HEK293T (cell line): ENCODE data around the gene CRTAC1.

ENCODE experiments used
- CTCF ChIA-PET: fragments of 350-600 bp; formaldehyde crosslinking; extraction: SDS; loops from one replicate; lab custom pipeline; 2021; ENCODE audit warnings: antibody characterized with exemption, inconsistent platforms; lab: Yijun Ruan, JAX
- POLR2A ChIA-PET: fragments of 350-600 bp; formaldehyde crosslinking; extraction: SDS; loops from one replicate; lab custom pipeline; 2020; ENCODE audit warnings: antibody characterized with exemption, inconsistent platforms; lab: Yijun Ruan, JAX
- DNase-seq: peaks from one replicate; pipeline ENCODE4 v3.0.0; 2012; ENCODE audit warnings: mixed read lengths; ENCODE audit errors: extremely low spot score
- ARNT ChIP-seq: fragments of 450-650 bp; IDR thresholded peaks from 2 replicates; pipeline ENCODE4 v1.6.1; 2017; ENCODE audit warnings: mild to moderate bottlenecking
- BHLHE40 ChIP-seq: fragments of 450-650 bp; IDR thresholded peaks from 2 replicates; pipeline ENCODE4 v1.6.1; 2016; ENCODE audit warnings: mild to moderate bottlenecking, moderate library complexity, borderline replicate concordance
- CTBP1 ChIP-seq: fragments of 450-650 bp; IDR thresholded peaks from 2 replicates; pipeline ENCODE4 v1.6.1; 2016; ENCODE audit warnings: borderline replicate concordance
- ELF4 ChIP-seq: fragments of 450-650 bp; IDR thresholded peaks from 2 replicates; pipeline ENCODE4 v1.6.1; 2017; ENCODE audit warnings: antibody characterized with exemption
- FOXA1 ChIP-seq: fragments of 450-650 bp; IDR thresholded peaks from 2 replicates; pipeline ENCODE4 v1.6.1; 2016; ENCODE audit warnings: mild to moderate bottlenecking
- FOXK2 ChIP-seq: fragments of 450-650 bp; IDR thresholded peaks from 2 replicates; pipeline ENCODE4 v1.6.1; 2016; ENCODE audit warnings: mild to moderate bottlenecking
- FOXM1 ChIP-seq: fragments of 450-650 bp; IDR thresholded peaks from 2 replicates; pipeline ENCODE4 v1.6.1; 2017; ENCODE audit warnings: mild to moderate bottlenecking, borderline replicate concordance
- HDGF ChIP-seq: fragments of 450-650 bp; IDR thresholded peaks from 2 replicates; pipeline ENCODE4 v1.6.1; 2017; ENCODE audit warnings: antibody characterized with exemption, borderline replicate concordance
- L3MBTL2 ChIP-seq: fragments of 450-650 bp; conservative IDR thresholded peaks from 2 replicates; pipeline ENCODE4 v1.6.1; 2016; ENCODE audit warnings: mild to moderate bottlenecking
- LEF1 ChIP-seq: fragments of 450-650 bp; IDR thresholded peaks from 2 replicates; pipeline ENCODE4 v1.6.1; 2017; ENCODE audit warnings: mild to moderate bottlenecking, borderline replicate concordance
- NFRKB ChIP-seq: fragments of 450-650 bp; IDR thresholded peaks from 2 replicates; pipeline ENCODE4 v1.6.1; 2016; ENCODE audit warnings: mild to moderate bottlenecking, moderate library complexity
- SP1 ChIP-seq: fragments of 450-650 bp; IDR thresholded peaks from 2 replicates; pipeline ENCODE4 v1.6.1; 2017
- SUZ12 ChIP-seq: fragments of 450-650 bp; IDR thresholded peaks from 2 replicates; pipeline ENCODE4 v1.6.1; 2016; ENCODE audit warnings: mild to moderate bottlenecking
- TARDBP ChIP-seq: fragments of 450-650 bp; IDR thresholded peaks from 2 replicates; pipeline ENCODE4 v1.6.1; 2016
- ZNF384 ChIP-seq: fragments of 450-650 bp; IDR thresholded peaks from 2 replicates; pipeline ENCODE4 v1.6.1; 2016
- TF ChIP-seq, protein P1 (sequence below): fragments of 450-650 bp; IDR thresholded peaks from 2 replicates; pipeline ENCODE4 v1.6.1; 2016

The CRTAC1 gene

DNA sequence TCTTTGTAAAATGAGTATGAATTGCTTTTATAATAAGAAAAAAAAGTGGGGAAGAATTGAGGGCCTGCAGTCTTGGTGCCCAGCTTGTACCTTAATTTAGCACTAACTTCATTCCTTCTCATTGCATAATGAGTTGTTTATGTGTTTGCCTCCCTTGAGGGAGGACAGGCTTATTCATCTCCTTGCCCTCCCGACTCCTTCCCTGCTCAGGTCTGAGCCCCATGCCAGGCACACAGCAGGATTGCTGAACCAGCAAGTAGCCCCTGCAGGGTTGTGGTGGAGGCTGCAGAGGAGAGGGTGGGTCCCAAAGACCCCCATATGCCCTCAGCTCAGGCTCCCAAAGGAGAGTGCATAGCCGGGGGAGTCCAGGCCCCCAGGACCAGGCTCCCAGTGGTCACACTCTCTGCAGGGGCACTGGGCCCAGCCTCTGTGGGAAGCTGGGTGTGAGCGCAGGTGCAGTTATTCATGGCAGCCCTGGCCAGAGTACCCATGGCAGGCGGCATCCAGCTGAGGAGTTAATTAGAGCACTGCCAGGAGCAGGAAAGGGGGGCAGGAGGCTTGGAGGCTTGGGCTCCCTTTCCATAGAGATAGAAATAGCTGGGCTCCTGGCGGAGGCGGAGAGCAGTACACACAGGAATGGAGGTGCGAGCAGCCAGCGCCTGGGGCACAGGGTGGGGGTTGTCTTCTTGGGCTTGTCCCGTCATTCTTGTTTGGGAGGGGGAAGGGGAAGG lies 208.9 kb downstream of the CRTAC1 start:
- DNase-seq: no peak
- ChIA-PET POLR2A (no interaction called here), CTCF (interaction anchor here (1.0 kb wide), 1 partner anchor 30 kb away, joined by 3 read pairs; no protein-coding TSS in a partner anchor)
- no peak for TF ChIP-seq LEF1
- TF ChIP-seq FOXK2: no peak
- TF ChIP-seq CTBP1: no peak
- no peak for TF ChIP-seq FOXM1
- TF ChIP-seq NFRKB: no peak
- no peak for TF ChIP-seq FOXA1
- TF ChIP-seq L3MBTL2: no peak
- TF ChIP-seq HDGF: no peak
- TF ChIP-seq BHLHE40: no peak
- no peak for TF ChIP-seq SP1
- no peak for TF ChIP-seq ARNT
- no peak for TF ChIP-seq ELF4
- TF ChIP-seq, protein P1, sequence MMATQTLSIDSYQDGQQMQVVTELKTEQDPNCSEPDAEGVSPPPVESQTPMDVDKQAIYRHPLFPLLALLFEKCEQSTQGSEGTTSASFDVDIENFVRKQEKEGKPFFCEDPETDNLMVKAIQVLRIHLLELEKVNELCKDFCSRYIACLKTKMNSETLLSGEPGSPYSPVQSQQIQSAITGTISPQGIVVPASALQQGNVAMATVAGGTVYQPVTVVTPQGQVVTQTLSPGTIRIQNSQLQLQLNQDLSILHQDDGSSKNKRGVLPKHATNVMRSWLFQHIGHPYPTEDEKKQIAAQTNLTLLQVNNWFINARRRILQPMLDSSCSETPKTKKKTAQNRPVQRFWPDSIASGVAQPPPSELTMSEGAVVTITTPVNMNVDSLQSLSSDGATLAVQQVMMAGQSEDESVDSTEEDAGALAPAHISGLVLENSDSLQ: no peak

- TF ChIP-seq BHLHE40 (no peak), SUZ12 (no peak), ZNF384 (no peak), SP1 (no peak), FOXK2 (no peak), LEF1 (no peak), HDGF (no peak), CTBP1 (no peak), NFRKB (no peak), ELF4 (no peak)
- no peak for DNase-seq
- CTCF ChIA-PET: no interaction called here
- POLR2A ChIA-PET: no interaction called here
Observed at GRCh38 chr10:97820096-97820704, 210.2 kb downstream of the CRTAC1 start.

DNA sequence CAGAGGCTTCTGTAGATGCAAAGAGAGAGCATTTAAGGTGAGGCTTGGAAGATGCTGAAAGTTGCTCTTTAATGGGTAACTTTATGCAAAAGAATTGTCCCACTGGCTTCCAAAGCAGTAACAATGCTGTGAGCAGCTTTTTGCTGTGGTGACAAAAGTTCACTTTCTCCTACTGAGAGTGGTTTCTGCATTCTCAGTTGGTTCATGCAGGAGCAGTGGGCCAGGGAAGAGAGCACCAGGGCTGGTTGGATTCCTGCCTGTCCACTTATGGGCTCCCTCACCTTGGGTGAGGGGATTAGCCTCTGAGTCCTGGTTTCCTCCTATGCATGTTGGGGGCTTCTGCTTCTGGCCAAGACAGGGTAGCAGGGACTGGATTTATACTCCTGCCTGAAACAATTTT lies 211.8 kb downstream of the CRTAC1 start:
- POLR2A ChIA-PET: no interaction called here
- no peak for DNase-seq
- TF ChIP-seq ARNT (no peak), CTBP1 (no peak), ZNF384 (no peak), L3MBTL2 (no peak), TARDBP (no peak), FOXK2 (no peak), LEF1 (no peak), SUZ12 (no peak), SP1 (no peak), NFRKB (no peak), ELF4 (no peak), FOXM1 (no peak), FOXA1 (no peak), HDGF (no peak)
- TF ChIP-seq, protein P1: no peak
- CTCF ChIA-PET: no interaction called here

- TF ChIP-seq ARNT (no peak), FOXM1 (no peak), ZNF384 (no peak), CTBP1 (no peak), FOXK2 (no peak), FOXA1 (no peak), SP1 (no peak), L3MBTL2 (no peak), NFRKB (no peak), ELF4 (no peak), SUZ12 (no peak), LEF1 (no peak), BHLHE40 (no peak), HDGF (no peak), TARDBP (no peak)
- TF ChIP-seq, protein P1: no peak
- POLR2A ChIA-PET: no interaction called here
- CTCF ChIA-PET: no interaction called here
- no peak for DNase-seq
Observed at GRCh38 chr10:97816609-97817008, 213.8 kb downstream of the CRTAC1 start.
